ENCODE measurements around the gene IKBIP.
"Not testable (repeated sequence)": the region's sequence is repeated elsewhere in the genome, so short reads cannot be mapped to it uniquely, and the experiment has no call there.

Gene IKBIP

DNA sequence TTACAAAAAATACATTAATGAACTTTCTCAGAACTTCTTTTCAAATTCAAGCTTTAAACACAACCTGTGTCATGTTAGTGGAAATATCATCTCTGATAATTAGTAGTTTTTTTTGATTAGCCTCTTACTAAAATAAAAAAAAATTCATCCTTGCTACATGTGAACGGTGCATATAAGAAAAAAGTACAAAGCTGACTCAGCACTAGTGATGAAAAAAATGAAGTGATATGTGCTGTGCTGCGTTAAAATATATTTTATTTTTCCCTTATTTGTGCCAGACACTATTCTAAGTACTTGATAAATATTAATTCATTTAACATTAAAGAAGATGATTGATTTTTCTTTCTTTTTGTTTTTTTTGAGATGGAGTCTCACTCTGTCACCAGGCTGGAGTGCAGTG is 7.5 kb downstream of the IKBIP start:
- no peak for DNase-seq (ENCODE audit: low read depth)

- no peak for DNase-seq (ENCODE audit: low read depth)
These were observed 8.8 kb downstream of the IKBIP start for GRCh38 chr12:98635657-98636323.

DNA sequence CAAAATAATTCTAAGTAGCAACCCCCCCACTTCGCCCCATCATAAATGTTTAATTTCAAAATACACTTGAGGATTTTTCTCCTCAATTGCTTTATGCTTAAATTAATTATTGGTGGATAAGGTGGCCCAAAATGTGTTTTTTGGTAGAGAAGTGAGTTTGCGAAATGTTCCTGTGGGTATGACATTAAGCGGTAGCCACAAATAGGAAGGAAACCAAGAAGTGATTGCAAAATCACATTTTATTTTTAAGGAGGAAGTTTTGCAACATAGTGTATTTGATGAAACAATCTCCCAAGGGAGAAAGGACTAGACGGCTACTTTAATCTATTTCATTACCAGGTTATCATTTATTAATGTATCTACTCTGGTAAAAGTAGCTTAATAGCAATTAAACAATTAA is 25.6 kb downstream of the IKBIP start:
- DNase-seq (ENCODE audit: low read depth) = no peak

DNA sequence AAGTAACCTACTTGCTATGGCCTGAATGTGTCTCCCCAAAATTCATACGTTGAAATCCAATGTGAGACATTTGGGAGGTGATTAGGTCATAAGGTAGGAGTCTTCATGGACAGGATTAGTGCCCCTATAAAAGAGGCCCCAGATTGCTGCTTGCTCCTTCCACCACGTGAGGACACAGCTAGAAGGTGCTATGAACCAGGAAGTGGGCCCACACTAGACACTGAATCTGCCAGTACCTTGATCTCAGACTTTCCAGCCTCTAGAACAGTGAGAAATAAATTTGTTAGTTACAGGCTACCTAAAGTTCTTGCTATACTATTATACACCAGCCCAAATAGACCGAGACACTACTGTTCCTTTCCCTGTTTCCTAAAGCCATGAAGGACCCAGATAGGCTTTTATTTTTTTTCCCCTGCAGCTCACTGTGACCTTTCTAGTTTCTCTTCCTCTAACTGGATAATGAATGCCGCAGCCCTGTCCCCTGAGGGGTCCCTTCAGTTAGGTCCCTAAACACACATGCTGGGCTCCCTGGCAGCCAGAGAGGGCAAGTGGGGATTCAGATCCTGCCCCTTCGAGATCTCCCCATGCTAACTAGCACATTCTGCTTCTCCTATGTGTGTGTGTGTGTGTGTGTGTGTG is 31.8 kb downstream of the IKBIP start:
- no peak for DNase-seq (ENCODE audit: low read depth)

DNA sequence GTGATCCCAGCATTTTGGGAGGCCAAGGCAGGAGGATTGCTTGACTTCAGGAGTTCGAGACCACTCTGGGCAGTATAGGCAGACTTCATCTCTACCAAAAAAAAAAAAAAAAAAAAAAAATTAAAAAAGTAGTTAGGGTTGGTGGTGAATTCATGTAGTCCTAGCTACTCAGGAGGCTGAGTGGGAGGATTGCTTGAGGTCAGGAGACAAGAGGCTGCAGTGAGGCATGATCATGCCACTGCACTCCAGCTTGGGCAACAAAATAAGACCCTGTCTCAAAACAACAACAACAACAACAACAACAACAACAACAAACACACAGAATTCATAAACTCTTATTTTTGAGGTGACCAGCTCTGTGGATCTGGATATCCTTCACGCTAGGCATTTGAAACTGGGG is 34.0 kb downstream of the IKBIP start:
- DNase-seq (ENCODE audit: low read depth) = no peak

- DNase-seq (ENCODE audit: low read depth) = no peak
These were observed 38.1 kb downstream of the IKBIP start for GRCh38 chr12:98606359-98606988.

- no peak for DNase-seq (ENCODE audit: low read depth)
These were observed 42.7 kb downstream of the IKBIP start for GRCh38 chr12:98601924-98602323.

- DNase-seq (ENCODE audit: low read depth) = not testable (repeated sequence)
These were observed 47.3 kb downstream of the IKBIP start for GRCh38 chr12:98597313-98597712.

DNA sequence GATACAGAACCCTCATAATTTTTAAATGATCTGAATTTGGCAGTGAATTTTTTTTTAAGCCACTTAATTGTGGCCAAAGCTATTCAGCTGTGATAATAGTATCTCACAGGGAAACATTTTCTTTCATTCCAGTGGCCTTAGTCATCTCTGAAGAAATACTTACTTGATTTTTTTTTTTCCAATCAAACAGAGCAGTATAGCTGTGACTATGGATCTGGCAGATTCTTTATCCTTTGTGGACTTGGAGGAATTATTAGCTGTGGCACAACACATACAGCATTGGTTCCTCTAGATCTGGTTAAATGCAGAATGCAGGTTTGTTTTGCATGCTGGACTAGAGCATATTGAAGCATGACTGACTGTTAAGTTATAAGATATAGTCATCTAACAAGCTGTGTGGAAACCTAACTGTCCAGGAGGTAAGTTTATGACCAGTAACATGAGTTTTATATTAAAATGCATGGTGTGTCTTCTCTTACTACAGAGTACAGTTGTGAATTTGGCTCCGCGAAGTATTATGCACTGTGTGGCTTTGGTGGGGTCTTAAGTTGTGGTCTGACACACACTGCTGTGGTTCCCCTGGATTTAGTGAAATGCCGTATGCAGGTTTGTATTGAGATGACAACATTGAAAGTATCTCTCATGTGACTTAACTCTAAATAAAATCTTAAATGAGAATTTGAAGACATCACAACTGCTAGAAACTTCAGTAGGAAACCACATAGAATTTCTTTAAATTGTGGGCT is 49.2 kb downstream of the IKBIP start:
- DNase-seq (ENCODE audit: low read depth) = peak; percentile 7

DNA sequence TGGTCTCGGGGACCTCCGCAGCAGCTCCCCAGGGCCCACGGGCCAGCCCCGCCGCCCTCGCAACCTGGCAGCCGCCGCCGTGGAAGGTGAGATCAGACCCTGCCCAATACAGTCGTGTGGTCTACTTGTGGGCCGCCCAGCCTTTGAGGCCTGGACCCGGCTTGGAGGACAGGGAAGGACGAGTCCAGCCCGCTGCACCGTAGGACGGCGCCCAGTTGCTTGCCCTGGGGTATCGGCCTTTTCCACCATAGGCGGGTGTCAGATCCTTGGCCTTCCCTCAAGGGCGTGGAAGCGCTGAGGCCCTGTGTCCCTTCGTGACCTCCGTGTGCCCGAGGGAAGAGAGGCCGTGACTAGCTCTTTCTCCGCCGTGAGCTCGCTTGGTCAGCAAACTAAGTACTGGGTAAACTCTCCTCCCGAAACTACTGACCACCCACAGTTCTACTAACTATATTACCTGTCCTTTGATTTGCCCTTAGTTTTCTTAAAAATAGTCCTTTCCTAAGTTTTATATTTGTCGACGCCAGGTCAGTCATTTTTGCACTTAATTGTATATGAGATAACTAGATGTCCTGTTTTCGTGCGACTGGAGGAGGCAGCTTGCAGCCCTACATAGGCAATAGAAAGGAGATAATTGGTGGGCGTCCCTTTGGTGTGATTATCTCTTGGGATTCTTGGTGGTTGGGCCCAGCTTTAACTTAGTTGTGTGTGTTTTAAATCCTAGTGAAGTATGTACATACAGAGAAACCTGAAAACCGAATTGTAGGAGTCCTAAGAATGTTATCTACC is 50.3 kb downstream of the IKBIP start:
- DNase-seq (ENCODE audit: low read depth) = no peak

- peak; percentile 92 for DNase-seq (ENCODE audit: low read depth)
These were observed 51.1 kb downstream of the IKBIP start, which contains the start of gene SLC25A3 for GRCh38 chr12:98593351-98594049. SLC25A3 (plus strand) TSS chr12:98593686; CDS start chr12:98593979, 293 bp downstream.

DNA sequence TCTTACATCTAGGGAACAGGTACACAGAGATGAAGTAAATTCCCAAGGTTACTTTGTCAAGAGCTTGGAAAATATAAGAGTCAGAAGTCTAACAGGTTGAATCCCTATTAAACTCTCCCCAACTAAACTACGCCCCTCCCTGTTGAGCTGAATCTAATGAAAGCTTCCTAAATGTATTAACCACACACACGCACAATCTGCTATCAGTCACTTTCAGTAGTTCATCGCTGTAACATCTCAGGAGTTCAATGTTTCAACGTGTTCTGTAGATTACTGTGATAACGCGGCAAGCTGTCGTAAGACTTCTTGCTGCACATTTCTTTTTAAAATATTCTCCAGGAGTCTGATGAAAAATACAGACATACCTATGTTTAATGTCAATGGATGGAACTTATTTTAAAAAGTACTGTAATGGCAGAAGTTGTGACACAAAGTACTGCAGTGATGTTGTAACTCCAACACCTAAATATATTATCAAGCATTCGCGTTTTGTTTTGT is 51.7 kb downstream of the IKBIP start:
- DNase-seq (ENCODE audit: low read depth) = no peak

- no peak for DNase-seq (ENCODE audit: low read depth)
These were observed 53.4 kb downstream of the IKBIP start for GRCh38 chr12:98591209-98591608.

DNA sequence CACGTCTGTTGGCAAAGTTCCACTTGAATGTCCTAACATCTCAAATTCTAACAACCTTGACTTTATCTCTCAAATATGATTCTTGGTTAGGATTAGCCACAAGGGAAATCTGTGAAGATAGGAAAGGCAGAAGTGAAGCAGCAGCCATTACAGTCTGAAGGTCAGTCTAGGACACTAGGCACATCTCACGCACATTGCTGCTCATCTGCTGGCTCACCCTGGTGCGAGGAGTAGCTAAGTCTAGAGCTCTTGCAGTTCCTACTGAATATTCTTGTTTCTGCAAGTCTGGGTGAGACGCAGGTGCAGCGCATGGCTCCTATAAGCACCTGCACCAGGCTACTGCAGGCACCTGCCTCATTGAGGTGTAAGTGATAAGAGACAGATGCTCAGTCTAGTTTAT is 57.5 kb downstream of the IKBIP start:
- no peak for DNase-seq (ENCODE audit: low read depth)

DNA sequence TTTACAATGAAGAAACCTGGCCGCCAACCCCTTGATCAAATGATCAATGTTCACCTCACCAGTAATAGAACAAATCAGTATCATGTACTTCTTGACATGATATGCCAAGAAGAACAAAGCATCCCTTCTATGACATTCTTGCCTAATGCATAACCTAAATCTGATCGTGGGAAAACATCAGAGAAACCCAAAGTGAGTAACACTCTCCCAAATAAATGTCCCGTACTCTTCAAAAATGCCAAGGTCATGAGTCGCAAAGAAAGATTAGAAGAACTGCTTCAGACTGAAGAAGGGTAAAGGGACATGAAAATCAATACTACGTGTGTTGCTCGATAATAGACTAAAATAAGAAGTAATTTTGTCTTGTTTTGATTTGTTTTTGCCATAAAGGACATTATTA is 62.5 kb downstream of the IKBIP start:
- DNase-seq (ENCODE audit: low read depth) = no peak

DNA sequence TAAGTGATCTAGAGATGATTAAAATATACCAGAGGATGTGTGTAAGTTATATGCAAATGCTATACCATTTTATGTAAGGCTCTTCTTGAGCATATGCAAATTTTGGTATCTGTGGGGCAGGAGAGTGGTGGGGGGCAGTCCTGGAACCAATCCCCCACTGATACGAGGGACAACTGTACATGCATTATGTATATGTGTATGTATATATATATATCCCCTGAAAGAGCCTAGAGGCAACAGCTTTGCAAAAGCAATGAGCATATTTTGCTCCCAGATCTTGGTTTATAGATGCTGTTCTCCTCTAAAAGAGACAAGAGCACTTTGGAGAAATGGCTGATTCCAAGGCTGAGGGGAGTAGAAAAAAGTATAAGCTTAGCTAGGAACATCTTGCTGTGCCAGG is 63.5 kb downstream of the IKBIP start:
- no peak for DNase-seq (ENCODE audit: low read depth)

DNA sequence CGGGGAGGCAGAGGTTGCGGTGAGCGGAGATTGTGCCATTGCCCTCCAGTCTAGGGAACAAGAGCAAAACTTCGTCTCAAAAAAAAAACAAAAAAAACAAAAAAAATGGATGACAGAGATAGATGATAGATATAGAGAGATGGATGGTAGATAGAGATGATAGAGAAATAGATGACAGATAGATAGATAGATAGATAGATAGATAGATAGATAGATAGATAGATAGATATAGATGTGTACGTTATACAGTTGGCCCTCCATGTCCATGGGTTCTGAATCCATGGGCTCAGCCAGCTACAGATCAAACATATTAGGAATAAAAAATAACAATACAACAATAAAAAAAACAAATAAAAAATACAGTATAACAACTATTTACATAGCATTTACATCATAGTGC is 63.9 kb downstream of the IKBIP start:
- no peak for DNase-seq (ENCODE audit: low read depth)

DNA sequence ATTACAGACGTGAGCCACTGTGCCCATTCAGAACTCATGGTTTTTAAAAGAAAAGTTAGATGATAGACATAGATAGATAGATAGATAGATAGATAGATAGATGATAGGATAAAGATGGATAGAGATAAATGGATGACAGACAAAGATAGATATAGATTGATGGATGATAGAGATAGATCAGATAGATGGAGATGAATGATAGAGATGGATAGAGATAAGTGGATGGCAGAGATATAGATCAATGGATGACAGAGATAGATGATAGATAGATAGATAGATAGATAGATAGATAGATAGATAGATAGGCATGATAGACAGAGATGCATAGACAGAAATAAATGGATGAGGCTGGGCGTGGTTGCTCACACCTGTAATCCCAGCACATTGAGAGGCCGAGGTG is 64.8 kb downstream of the IKBIP start:
- no peak for DNase-seq (ENCODE audit: low read depth)

DNA sequence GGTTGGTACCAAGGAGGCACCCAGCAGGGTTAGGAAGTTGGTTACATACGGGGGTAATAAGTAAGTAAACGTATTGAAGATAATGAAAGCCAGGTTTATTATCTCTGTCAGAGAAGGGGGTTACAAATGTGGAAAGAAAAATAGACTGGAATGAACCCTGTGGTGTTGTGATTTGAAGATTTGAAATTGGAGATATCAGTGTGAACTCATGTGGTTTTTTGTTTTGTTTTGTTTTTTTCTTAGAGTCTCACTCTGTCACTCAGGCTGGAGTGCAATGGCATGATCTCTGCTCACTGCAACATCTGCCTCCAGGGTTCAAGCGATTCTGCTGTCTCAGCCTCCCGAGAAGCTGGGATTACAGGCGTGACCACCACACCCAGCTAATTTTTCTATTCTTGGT is 65.2 kb downstream of the IKBIP start:
- DNase-seq (ENCODE audit: low read depth) = no peak

DNA sequence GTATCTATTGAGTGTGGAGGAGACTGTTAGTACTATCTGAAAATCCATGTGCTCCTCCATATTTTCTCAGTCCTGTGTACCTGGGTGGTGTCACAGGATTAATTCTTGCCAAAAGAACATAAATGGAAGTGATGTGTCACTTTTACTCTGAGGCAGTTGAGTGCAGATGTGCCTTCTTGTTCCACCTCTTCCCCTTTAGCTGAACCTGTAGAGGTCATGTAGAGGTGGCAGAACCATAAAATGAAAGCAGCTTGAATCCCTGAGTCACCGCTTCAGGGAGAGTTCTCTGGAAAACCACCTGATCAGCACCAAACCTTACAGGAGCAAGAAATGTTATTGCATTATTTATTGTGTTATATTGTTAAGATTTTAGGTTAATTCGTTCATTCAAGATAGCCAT is 65.8 kb downstream of the IKBIP start:
- no peak for DNase-seq (ENCODE audit: low read depth)

DNA sequence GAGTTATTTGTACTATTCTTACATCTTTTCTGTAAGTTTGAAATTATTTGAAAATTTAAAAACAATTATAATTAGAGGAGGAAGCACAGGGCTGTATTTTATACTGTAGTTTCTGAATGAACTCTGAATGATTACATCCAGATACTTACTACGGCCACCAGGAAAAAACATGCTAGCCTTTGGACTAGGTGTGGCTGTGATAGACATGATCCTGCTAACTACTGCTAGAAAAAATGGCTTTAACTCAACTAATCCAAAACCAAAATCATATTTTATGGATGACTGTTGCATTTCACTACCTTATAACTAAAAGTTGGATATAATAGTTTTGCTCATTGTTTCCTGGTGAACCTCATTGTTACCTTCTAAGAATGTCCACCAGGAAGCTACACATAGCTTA is 66.2 kb downstream of the IKBIP start:
- no peak for DNase-seq (ENCODE audit: low read depth)
